HCT116 (cell line): ENCODE results near the gene TMIE. TPM values are rescaled to one million over a fixed set of nuclear protein-coding genes. Genes with fewer than 3 reads are reported as not detected.

Experiments used
- ATAC-seq: fragments of 200-7000 bp; cut with Tn5 transposase; 2 replicates; pipeline ENCODE4 v1.9.1; 2020; ENCODE audit warnings: mild to moderate bottlenecking, moderate library complexity
- BruUV-seq: library from RNA; stranded (reverse); fragments of 400-500 nt; replicated peaks from 2 replicates; lab custom pipeline; 2021; lab: Mats Ljungman, UMichigan
- CTCF ChIA-PET: fragments of 300-600 bp; sonication (Branson Sonifier 250); formaldehyde crosslinking; loops from one replicate; lab custom pipeline; 2021; ENCODE audit warnings: antibody characterized with exemption; lab: Charles Lee
- POLR2A ChIA-PET: fragments of 300-600, 350-600 bp; sonication (Branson Sonifier 250); formaldehyde crosslinking; loops from one replicate; lab custom pipeline; 2021; ENCODE audit warnings: antibody characterized with exemption; lab: Charles Lee
- RAD21 ChIA-PET, 2 experiments: fragments of 300-600 bp; sonication (Branson Sonifier 250); formaldehyde crosslinking; loops; one replicate each; lab custom pipeline; 2023; ENCODE audit warnings: low total read pairs in 2 of 2; ENCODE audit not compliant: uncharacterized antibody in 2 of 2, unreplicated experiment in 2 of 2, low non-redundant PET in 1 of 2; lab: Charles Lee
- DNase-seq: peaks from one replicate; pipeline ENCODE4 v3.0.0-alpha.2; 2010; ENCODE audit warnings: low read depth, low spot score
- H2AFZ ChIP-seq: fragments of 200-600 bp; shearing (Covaris generic), sonication (generic); 2 replicates; pipeline ENCODE4 v1.6.1; 2017; ENCODE audit warnings: low read depth, mixed run types, mixed read lengths, antibody characterized with exemption, low read length; ENCODE audit not compliant: poor library complexity, severe bottlenecking
- H3K27ac ChIP-seq: 2 replicates; pipeline ENCODE4 v1.5.1; 2012; ENCODE audit warnings: low read depth, low read length
- H3K27me3 ChIP-seq: fragments of 200-600 bp; sonication (generic); 2 replicates; pipeline ENCODE4 v1.6.1; 2016; ENCODE audit warnings: mixed run types, low read length, mixed read lengths; ENCODE audit not compliant: insufficient read depth
- H3K36me3 ChIP-seq, 2 experiments: fragments of 200-500 bp in 1 of 2; fragments of 200-600 bp in 1 of 2; sonication (Bioruptor generic) in 1 of 2; sonication (generic) in 1 of 2; 2 replicates each; pipeline versions ENCODE4 v1.5.1 to v1.6.1; 2014 to 2016; ENCODE audit warnings: low read length in 2 of 2, inconsistent platforms in 1 of 2, mixed read lengths in 1 of 2, mixed run types in 1 of 2; ENCODE audit not compliant: insufficient read depth in 2 of 2, control insufficient read depth in 1 of 2
- H3K4me1 ChIP-seq, 2 experiments: fragments of 200-600 bp in 1 of 2; sonication (generic) in 1 of 2; 2 replicates each; pipeline versions ENCODE4 v1.5.1 to v1.6.1; 2012 to 2017; ENCODE audit warnings: low read length in 2 of 2, inconsistent platforms in 1 of 2, mild to moderate bottlenecking in 1 of 2, mixed read lengths in 1 of 2, mixed run types in 1 of 2, moderate library complexity in 1 of 2; ENCODE audit not compliant: insufficient read depth in 2 of 2, control insufficient read depth in 1 of 2
- H3K4me2 ChIP-seq: fragments of 200-600 bp; sonication (generic); 2 replicates; pipeline ENCODE4 v1.6.1; 2017; ENCODE audit warnings: mixed run types, low read length, mixed read lengths
- H3K4me3 ChIP-seq, 2 experiments: fragments of 200-600 bp in 1 of 2; sonication (generic) in 1 of 2; replicated peaks in 1 of 2; 2 replicates each; pipeline ENCODE4 v1.5.1; 2011 to 2016; ENCODE audit warnings: low read length in 2 of 2, control low read depth in 1 of 2, low read depth in 1 of 2, mild to moderate bottlenecking in 1 of 2, mixed read lengths in 1 of 2, mixed run types in 1 of 2
- H3K79me2 ChIP-seq: fragments of 200-600 bp; sonication (generic); 2 replicates; pipeline ENCODE4 v1.6.1; 2017; ENCODE audit warnings: mild to moderate bottlenecking, mixed run types, low read length, moderate library complexity, mixed read lengths; ENCODE audit not compliant: insufficient read depth
- H3K9ac ChIP-seq: fragments of 200-600 bp; sonication (generic); 2 replicates; pipeline ENCODE4 v1.6.1; 2016; ENCODE audit warnings: low read length, mixed read lengths
- H3K9me2 ChIP-seq: fragments of 200-600 bp; sonication (generic), shearing (Covaris generic); 2 replicates; pipeline ENCODE4 v1.6.1; 2017; ENCODE audit warnings: mixed run types, mild to moderate bottlenecking, moderate library complexity; ENCODE audit not compliant: insufficient read depth
- H3K9me3 ChIP-seq, 2 experiments: fragments of 200-500 bp in 1 of 2; fragments of 200-600 bp in 1 of 2; sonication (Bioruptor generic) in 1 of 2; sonication (generic) in 1 of 2; 2 replicates each; pipeline ENCODE4 v1.6.1; 2014 to 2017; ENCODE audit warnings: low read length in 2 of 2, mixed read lengths in 2 of 2, inconsistent platforms in 1 of 2, low read depth in 1 of 2, mild to moderate bottlenecking in 1 of 2, mixed run types in 1 of 2, moderate library complexity in 1 of 2; ENCODE audit not compliant: control insufficient read depth in 1 of 2, insufficient read depth in 1 of 2
- H4K20me1 ChIP-seq: fragments of 200-600 bp; sonication (generic), shearing (Covaris generic); 2 replicates; pipeline ENCODE4 v1.6.1; 2017; ENCODE audit warnings: mixed run types, mild to moderate bottlenecking, moderate library complexity; ENCODE audit not compliant: insufficient read depth
- CEBPB ChIP-seq: IDR thresholded peaks from 2 replicates; pipeline ENCODE4 v1.6.1; 2012; ENCODE audit warnings: low read depth
- EGR1 ChIP-seq: IDR thresholded peaks from 2 replicates; pipeline ENCODE4 v1.6.1; 2012; ENCODE audit warnings: low read depth
- EZH2 ChIP-seq: fragments of 200-600 bp; sonication (generic); IDR thresholded peaks from 2 replicates; pipeline ENCODE4 v1.6.1; 2017; ENCODE audit warnings: antibody characterized with exemption, mixed run types
- EZH2phosphoT487 ChIP-seq: fragments of 200-600 bp; IDR thresholded peaks from 2 replicates; pipeline ENCODE4 v1.6.1; 2018; ENCODE audit warnings: antibody characterized with exemption, borderline replicate concordance
- POLR2A ChIP-seq: IDR thresholded peaks from 2 replicates; pipeline ENCODE4 v1.7.0; 2011; ENCODE audit warnings: borderline replicate concordance; ENCODE audit not compliant: insufficient read depth, insufficient read length; ENCODE audit errors: extremely low read depth
- POLR2AphosphoS5 ChIP-seq: IDR thresholded peaks from 2 replicates; pipeline ENCODE4 v1.6.1; 2011; ENCODE audit warnings: mild to moderate bottlenecking, low read depth, low read length, moderate library complexity
- RAD21 ChIP-seq: IDR thresholded peaks from 2 replicates; pipeline ENCODE4 v1.6.1; 2012; ENCODE audit warnings: low read depth, mild to moderate bottlenecking
- SIN3A ChIP-seq: IDR thresholded peaks from 2 replicates; pipeline ENCODE4 v1.6.1; 2012; ENCODE audit warnings: low read depth
- SP1 ChIP-seq: IDR thresholded peaks from 2 replicates; pipeline ENCODE4 v1.6.1; 2012; ENCODE audit warnings: low read depth
- SRF ChIP-seq: IDR thresholded peaks from 2 replicates; pipeline ENCODE4 v1.6.1; 2012; ENCODE audit warnings: low read depth
- TCF7L2 ChIP-seq: IDR thresholded peaks from 2 replicates; pipeline ENCODE4 v1.7.0; 2011; ENCODE audit warnings: borderline replicate concordance, inconsistent platforms; ENCODE audit not compliant: insufficient read depth, insufficient read length; ENCODE audit errors: extremely low read depth
- ZFX ChIP-seq: fragments of 450-650 bp; IDR thresholded peaks from 2 replicates; pipeline ENCODE4 v1.6.1; 2017
- ZNF274 ChIP-seq: fragments of 200-500 bp; sonication (Bioruptor generic); IDR thresholded peaks from 2 replicates; pipeline ENCODE4 v1.6.1; 2014; ENCODE audit warnings: mild to moderate bottlenecking, low read depth, low read length, inconsistent platforms
- intact Hi-C: fragments of 100-400 bp; cut with micrococcal nuclease; formaldehyde crosslinking; loops from 2 replicates; pipeline ENCODE4 v1.10.0; 2022
- total RNA-seq: library from RNA; stranded (reverse); gene quantifications from one replicate; pipeline ENCODE4 v1.2.1, GENCODE V29; 2021; ENCODE audit not compliant: unreplicated experiment
- TF ChIP-seq, protein P1 (sequence below): IDR thresholded peaks from 2 replicates; pipeline ENCODE4 v1.6.1; 2012; ENCODE audit warnings: low read depth
- TF ChIP-seq, protein P2 (sequence below): IDR thresholded peaks from 2 replicates; pipeline ENCODE4 v1.6.1; 2011; ENCODE audit warnings: mild to moderate bottlenecking, low read length, moderate library complexity; ENCODE audit not compliant: insufficient replicate concordance; ENCODE audit errors: extremely low read depth
- TF ChIP-seq, protein P3 (sequence below): IDR thresholded peaks from 2 replicates; pipeline ENCODE4 v1.6.1; 2012
- TF ChIP-seq, protein P4 (sequence below), 3 experiments: fragments of 200-600 bp in 1 of 3; sonication (generic) in 1 of 3; IDR thresholded peaks in 2 of 3; conservative IDR thresholded peaks in 1 of 3; 2 replicates each; pipeline ENCODE4 v1.5.1; 2012 to 2017; ENCODE audit warnings: low read depth in 2 of 3, low read length in 2 of 3, antibody characterized with exemption in 1 of 3, borderline replicate concordance in 1 of 3, control low read depth in 1 of 3, mild to moderate bottlenecking in 1 of 3, mixed read lengths in 1 of 3, mixed run types in 1 of 3, moderate library complexity in 1 of 3; ENCODE audit not compliant: insufficient read depth in 1 of 3

TMIE gene
- total RNA-seq, 1 experiment from 2014 or later: 0.74 TPM

DNA sequence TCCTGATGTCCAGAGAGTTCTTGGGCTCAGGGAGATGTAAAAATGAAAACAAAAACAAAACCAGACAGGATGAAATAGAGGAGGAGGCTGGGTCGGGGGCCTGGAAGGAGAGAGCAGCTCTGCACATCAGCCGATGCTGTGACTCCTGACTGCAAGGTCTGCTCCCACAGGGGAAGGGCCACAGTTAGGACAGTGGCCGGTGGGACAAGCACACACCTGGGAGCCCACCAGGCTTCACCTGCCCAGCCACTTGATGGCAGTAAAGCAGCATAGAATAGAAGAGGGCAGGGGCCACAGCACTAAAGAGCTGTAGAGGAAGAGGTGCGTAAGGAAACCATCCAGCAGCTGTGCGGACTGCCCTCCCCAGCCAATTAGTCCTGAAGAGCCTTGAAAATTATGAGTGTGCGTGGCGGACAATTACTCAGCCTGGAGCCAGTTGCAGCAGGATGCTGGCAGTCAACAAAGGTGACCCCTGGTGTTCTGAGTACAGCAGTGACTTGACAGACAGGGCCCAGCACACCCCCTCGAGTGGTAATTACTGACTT is 37.5 kb upstream of the TMIE start:
- Histone ChIP-seq H3K4me1 (peaks cover 5 to 9% of the 10 kb centered on the region in 2 experiments; a peak in 3 of 4 replicates), H3K9ac (no peak overlapping the region), H3K27me3 (no peaks in the 10 kb centered on the region), H3K9me3 (no peaks in the 10 kb centered on the region), H3K36me3 (no peaks in the 10 kb centered on the region), H3K27ac (no peak overlapping the region)
- POLR2A ChIA-PET: interaction anchor here (0.6 kb wide), 1 partner anchor 1063 kb away, joined by 3 read pairs; no protein-coding TSS in a partner anchor
- intact Hi-C loops: loop anchor here (1.0 kb wide), 2 partner anchors 232 to 246 kb away; no protein-coding TSS in a partner anchor
- CTCF ChIA-PET: interaction anchor here (0.6 to 1.1 kb wide), 6 partner anchors 30 to 660 kb away, joined by 3 to 9 read pairs (median 4); partner anchors contain the start of gene ALS2CL
- no peak for TF ChIP-seq EGR1
- TF ChIP-seq POLR2A: no peak
- TF ChIP-seq, protein P1, sequence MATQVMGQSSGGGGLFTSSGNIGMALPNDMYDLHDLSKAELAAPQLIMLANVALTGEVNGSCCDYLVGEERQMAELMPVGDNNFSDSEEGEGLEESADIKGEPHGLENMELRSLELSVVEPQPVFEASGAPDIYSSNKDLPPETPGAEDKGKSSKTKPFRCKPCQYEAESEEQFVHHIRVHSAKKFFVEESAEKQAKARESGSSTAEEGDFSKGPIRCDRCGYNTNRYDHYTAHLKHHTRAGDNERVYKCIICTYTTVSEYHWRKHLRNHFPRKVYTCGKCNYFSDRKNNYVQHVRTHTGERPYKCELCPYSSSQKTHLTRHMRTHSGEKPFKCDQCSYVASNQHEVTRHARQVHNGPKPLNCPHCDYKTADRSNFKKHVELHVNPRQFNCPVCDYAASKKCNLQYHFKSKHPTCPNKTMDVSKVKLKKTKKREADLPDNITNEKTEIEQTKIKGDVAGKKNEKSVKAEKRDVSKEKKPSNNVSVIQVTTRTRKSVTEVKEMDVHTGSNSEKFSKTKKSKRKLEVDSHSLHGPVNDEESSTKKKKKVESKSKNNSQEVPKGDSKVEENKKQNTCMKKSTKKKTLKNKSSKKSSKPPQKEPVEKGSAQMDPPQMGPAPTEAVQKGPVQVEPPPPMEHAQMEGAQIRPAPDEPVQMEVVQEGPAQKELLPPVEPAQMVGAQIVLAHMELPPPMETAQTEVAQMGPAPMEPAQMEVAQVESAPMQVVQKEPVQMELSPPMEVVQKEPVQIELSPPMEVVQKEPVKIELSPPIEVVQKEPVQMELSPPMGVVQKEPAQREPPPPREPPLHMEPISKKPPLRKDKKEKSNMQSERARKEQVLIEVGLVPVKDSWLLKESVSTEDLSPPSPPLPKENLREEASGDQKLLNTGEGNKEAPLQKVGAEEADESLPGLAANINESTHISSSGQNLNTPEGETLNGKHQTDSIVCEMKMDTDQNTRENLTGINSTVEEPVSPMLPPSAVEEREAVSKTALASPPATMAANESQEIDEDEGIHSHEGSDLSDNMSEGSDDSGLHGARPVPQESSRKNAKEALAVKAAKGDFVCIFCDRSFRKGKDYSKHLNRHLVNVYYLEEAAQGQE: no peak
- no peak for TF ChIP-seq CEBPB
- TF ChIP-seq SRF: no peak
- peak; percentile 76 for TF ChIP-seq RAD21
- TF ChIP-seq TCF7L2: no peak
- no peak for TF ChIP-seq EZH2phosphoT487
- TF ChIP-seq SP1: no peak
- TF ChIP-seq, protein P2, sequence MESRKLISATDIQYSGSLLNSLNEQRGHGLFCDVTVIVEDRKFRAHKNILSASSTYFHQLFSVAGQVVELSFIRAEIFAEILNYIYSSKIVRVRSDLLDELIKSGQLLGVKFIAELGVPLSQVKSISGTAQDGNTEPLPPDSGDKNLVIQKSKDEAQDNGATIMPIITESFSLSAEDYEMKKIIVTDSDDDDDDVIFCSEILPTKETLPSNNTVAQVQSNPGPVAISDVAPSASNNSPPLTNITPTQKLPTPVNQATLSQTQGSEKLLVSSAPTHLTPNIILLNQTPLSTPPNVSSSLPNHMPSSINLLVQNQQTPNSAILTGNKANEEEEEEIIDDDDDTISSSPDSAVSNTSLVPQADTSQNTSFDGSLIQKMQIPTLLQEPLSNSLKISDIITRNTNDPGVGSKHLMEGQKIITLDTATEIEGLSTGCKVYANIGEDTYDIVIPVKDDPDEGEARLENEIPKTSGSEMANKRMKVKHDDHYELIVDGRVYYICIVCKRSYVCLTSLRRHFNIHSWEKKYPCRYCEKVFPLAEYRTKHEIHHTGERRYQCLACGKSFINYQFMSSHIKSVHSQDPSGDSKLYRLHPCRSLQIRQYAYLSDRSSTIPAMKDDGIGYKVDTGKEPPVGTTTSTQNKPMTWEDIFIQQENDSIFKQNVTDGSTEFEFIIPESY: no peak
- TF ChIP-seq, protein P3, sequence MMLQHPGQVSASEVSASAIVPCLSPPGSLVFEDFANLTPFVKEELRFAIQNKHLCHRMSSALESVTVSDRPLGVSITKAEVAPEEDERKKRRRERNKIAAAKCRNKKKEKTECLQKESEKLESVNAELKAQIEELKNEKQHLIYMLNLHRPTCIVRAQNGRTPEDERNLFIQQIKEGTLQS: no peak
- no peak for TF ChIP-seq EZH2
- no peak for TF ChIP-seq POLR2AphosphoS5
- TF ChIP-seq ZNF274: no peak
- TF ChIP-seq, protein P4, sequence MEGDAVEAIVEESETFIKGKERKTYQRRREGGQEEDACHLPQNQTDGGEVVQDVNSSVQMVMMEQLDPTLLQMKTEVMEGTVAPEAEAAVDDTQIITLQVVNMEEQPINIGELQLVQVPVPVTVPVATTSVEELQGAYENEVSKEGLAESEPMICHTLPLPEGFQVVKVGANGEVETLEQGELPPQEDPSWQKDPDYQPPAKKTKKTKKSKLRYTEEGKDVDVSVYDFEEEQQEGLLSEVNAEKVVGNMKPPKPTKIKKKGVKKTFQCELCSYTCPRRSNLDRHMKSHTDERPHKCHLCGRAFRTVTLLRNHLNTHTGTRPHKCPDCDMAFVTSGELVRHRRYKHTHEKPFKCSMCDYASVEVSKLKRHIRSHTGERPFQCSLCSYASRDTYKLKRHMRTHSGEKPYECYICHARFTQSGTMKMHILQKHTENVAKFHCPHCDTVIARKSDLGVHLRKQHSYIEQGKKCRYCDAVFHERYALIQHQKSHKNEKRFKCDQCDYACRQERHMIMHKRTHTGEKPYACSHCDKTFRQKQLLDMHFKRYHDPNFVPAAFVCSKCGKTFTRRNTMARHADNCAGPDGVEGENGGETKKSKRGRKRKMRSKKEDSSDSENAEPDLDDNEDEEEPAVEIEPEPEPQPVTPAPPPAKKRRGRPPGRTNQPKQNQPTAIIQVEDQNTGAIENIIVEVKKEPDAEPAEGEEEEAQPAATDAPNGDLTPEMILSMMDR (IDR thresholded peaks at IDR 0.05 in 2 of 3, conservative IDR thresholded peaks at IDR 0.05 in 1 of 3; ENCODE audit: borderline replicate concordance in 1 of 3, insufficient read depth in 1 of 3, low read depth in 2 of 3, low read length in 2 of 3): peak; percentile 46 to 81 (median 55)
- no peak for TF ChIP-seq ZFX
- TF ChIP-seq SIN3A: no peak
- TF ChIP-seq, all 23 proteins: peak for 2
- RAD21 ChIA-PET: interaction anchor here in 1 of 2 experiments (0.7 kb wide), 1 partner anchor 39 kb away, joined by 3 read pairs; no protein-coding TSS in a partner anchor
- H4K20me1 ChIP-seq: no peaks in the 10 kb centered on the region
- no peak overlapping the region for H3K4me2 ChIP-seq
- DNase-seq: no peak
- H3K4me3 ChIP-seq: no peak overlapping the region
- H3K79me2 ChIP-seq: no peaks in the 10 kb centered on the region
- no peaks in the 10 kb centered on the region for H3K9me2 ChIP-seq
- peak; percentile 77 for ATAC-seq
- no TSS peak for BruUV-seq
- H2AFZ ChIP-seq: no peak overlapping the region
